Measurements from ENCODE around the gene KIF17. TPM values are rescaled to one million over a fixed set of nuclear protein-coding genes. Genes with fewer than 3 reads are reported as not detected.

Gene KIF17
- total and polyA plus RNA-seq, 4 donors = 4.1 to 9.6 (median 5.9) TPM

- Histone ChIP-seq H3K4me3 (no peak overlapping the region), H3K9ac (ENCODE audit: insufficient read depth in 1 of 2, low read length in 2 of 2) (no peak overlapping the region), H3K27ac (ENCODE audit: low read depth in 1 of 2, low read length in 1 of 2) (no peak overlapping the region), H3K9me3 (ENCODE audit: control insufficient read depth in 4 of 4, insufficient read depth in 3 of 4, low read length in 3 of 4) (peaks cover 0 to 1% (median 0%) of the 10 kb centered on the region in 4 donors), H3K4me1 (ENCODE audit: control insufficient read depth in 5 of 5, insufficient read depth in 5 of 5, low read length in 5 of 5) (no peaks in the 10 kb centered on the region), H3K36me3 (ENCODE audit: control insufficient read depth in 4 of 4, insufficient read depth in 4 of 4, low read length in 4 of 4) (peaks cover 15 to 52% (median 28%) of the 10 kb centered on the region in 4 donors), H3K27me3 (ENCODE audit: control insufficient read depth in 3 of 3, insufficient read depth in 3 of 3, low read length in 2 of 3) (no peaks in the 10 kb centered on the region)
- no peak for TF ChIP-seq CTCF (IDR thresholded peaks at IDR 0.05; ENCODE audit: control extremely low read depth, extremely low read depth)
- WGBS, 2 donors = 77 to 85% methylated on average over 10 of the region's 10 CpGs
- ATAC-seq (ENCODE audit: insufficient read depth, low FRiP score) (no peak), DNase-seq (no peak)
Observed at GRCh38 chr1:20641975-20642374, 75.8 kb downstream of the KIF17 start.

- H3K27ac ChIP-seq (ENCODE audit: low read depth in 1 of 2, low read length in 1 of 2) = no peak overlapping the region
- WGBS, 2 donors = 27 to 31% methylated on average over 6 of the region's 6 CpGs
- no peak overlapping the region for H3K9ac ChIP-seq (ENCODE audit: insufficient read depth in 1 of 2, low read length in 2 of 2)
- no peaks in the 10 kb centered on the region for H3K27me3 ChIP-seq (ENCODE audit: control insufficient read depth in 3 of 3, insufficient read depth in 3 of 3, low read length in 2 of 3)
- H3K36me3 ChIP-seq (ENCODE audit: control insufficient read depth in 4 of 4, insufficient read depth in 4 of 4, low read length in 4 of 4) = peaks cover 15 to 46% (median 22%) of the 10 kb centered on the region in 4 donors
- no peaks in the 10 kb centered on the region for H3K4me1 ChIP-seq (ENCODE audit: control insufficient read depth in 5 of 5, insufficient read depth in 5 of 5, low read length in 5 of 5)
- DNase-seq (peak; percentile 44 to 67 (median 64)), ATAC-seq (ENCODE audit: insufficient read depth, low FRiP score) (no peak)
- peak; percentile 57 for TF ChIP-seq CTCF (IDR thresholded peaks at IDR 0.05; ENCODE audit: control extremely low read depth, extremely low read depth)
- H3K9me3 ChIP-seq (ENCODE audit: control insufficient read depth in 4 of 4, insufficient read depth in 3 of 4, low read length in 3 of 4) = peaks cover 0 to 1% (median 0%) of the 10 kb centered on the region in 4 donors
- H3K4me3 ChIP-seq = no peak overlapping the region
Observed at GRCh38 chr1:20640183-20640597, 77.6 kb downstream of the KIF17 start.

- peaks cover 8 to 24% (median 11%) of the 10 kb centered on the region in 4 donors for H3K36me3 ChIP-seq (ENCODE audit: control insufficient read depth in 4 of 4, insufficient read depth in 4 of 4, low read length in 4 of 4)
- 93 to 94% methylated on average over 8 of the region's 8 CpGs for WGBS, 2 donors
- no peaks in the 10 kb centered on the region for H3K9me3 ChIP-seq (ENCODE audit: control insufficient read depth in 4 of 4, insufficient read depth in 3 of 4, low read length in 3 of 4)
- H3K27ac ChIP-seq (ENCODE audit: low read depth in 1 of 2, low read length in 1 of 2) = no peak overlapping the region
- H3K27me3 ChIP-seq (ENCODE audit: control insufficient read depth in 3 of 3, insufficient read depth in 3 of 3, low read length in 2 of 3) = no peaks in the 10 kb centered on the region
- DNase-seq (no peak), ATAC-seq (ENCODE audit: insufficient read depth, low FRiP score) (no peak)
- H3K9ac ChIP-seq (ENCODE audit: insufficient read depth in 1 of 2, low read length in 2 of 2) = no peak overlapping the region
- H3K4me3 ChIP-seq = no peak overlapping the region
- H3K4me1 ChIP-seq (ENCODE audit: control insufficient read depth in 5 of 5, insufficient read depth in 5 of 5, low read length in 5 of 5) = peaks cover 0 to 13% (median 4%) of the 10 kb centered on the region in 5 donors
- TF ChIP-seq CTCF (IDR thresholded peaks at IDR 0.05; ENCODE audit: control extremely low read depth, extremely low read depth) = no peak
Observed at GRCh38 chr1:20636785-20637347, 80.9 kb downstream of the KIF17 start.

Measured in lung (tissue), 12 donors.